PC-9 (cell line): ENCODE results near the gene SKA1. TPM values are rescaled to one million over a fixed set of nuclear protein-coding genes. Genes with fewer than 3 reads are reported as not detected.
A peak's percentile ranks its signal among the peaks of the same experiment; 100 is the strongest.
"Not testable (repeated sequence)": the region's sequence is repeated elsewhere in the genome, so short reads cannot be mapped to it uniquely, and the experiment has no call there.

Experiments
- BruUV-seq: library from RNA; stranded (reverse); fragments of 400-500 nt; replicated peaks from 2 replicates; lab custom pipeline; 2021; lab: Mats Ljungman, UMichigan
- CTCF ChIA-PET: fragments of 300-600 bp; sonication (Branson Sonifier 250); formaldehyde crosslinking; loops from one replicate; lab custom pipeline; 2022; ENCODE audit warnings: antibody characterized with exemption; lab: Charles Lee
- POLR2A ChIA-PET: fragments of 300-600 bp; sonication (Branson Sonifier 250); formaldehyde crosslinking; loops from one replicate; lab custom pipeline; 2022; ENCODE audit warnings: antibody characterized with exemption; ENCODE audit not compliant: unreplicated experiment; lab: Charles Lee
- DNase-seq, 2 experiments: peaks; one replicate each; pipeline versions ENCODE4 v3.0.0 to v3.0.0-alpha.2; 2015 to 2022; ENCODE audit warnings: mixed read lengths in 1 of 2
- H2AFZ ChIP-seq: fragments of 200-600 bp; sonication (generic); 2 replicates; pipeline ENCODE4 v1.8.1; 2017; ENCODE audit warnings: antibody characterized with exemption
- H3F3A ChIP-seq: fragments of 200-600 bp; sonication (generic); 2 replicates; pipeline ENCODE4 v1.8.1; 2017; ENCODE audit warnings: antibody characterized with exemption, mild to moderate bottlenecking, low read depth; ENCODE audit not compliant: insufficient read depth
- H3K27ac ChIP-seq: fragments of 200-600 bp; sonication (generic); 2 replicates; pipeline ENCODE4 v1.6.1; 2016; ENCODE audit warnings: mixed run types
- H3K27me3 ChIP-seq: fragments of 200-600 bp; sonication (generic); 2 replicates; pipeline ENCODE4 v1.6.1; 2016; ENCODE audit warnings: low read depth, mixed run types; ENCODE audit not compliant: insufficient read depth
- H3K36me3 ChIP-seq: fragments of 200-600 bp; sonication (generic); 2 replicates; pipeline ENCODE4 v1.6.1; 2016; ENCODE audit warnings: low read depth, mixed run types
- H3K4me1 ChIP-seq: fragments of 200-600 bp; sonication (generic); replicated peaks from 2 replicates; pipeline ENCODE4 v1.6.1; 2016; ENCODE audit warnings: mixed run types; ENCODE audit not compliant: insufficient read depth
- H3K4me2 ChIP-seq: fragments of 200-600 bp; sonication (generic); 2 replicates; pipeline ENCODE4 v1.6.1; 2017; ENCODE audit warnings: mixed run types
- H3K4me3 ChIP-seq: fragments of 200-600 bp; sonication (generic); 2 replicates; pipeline ENCODE4 v1.6.1; 2016; ENCODE audit warnings: mixed run types
- H3K79me2 ChIP-seq: fragments of 200-600 bp; sonication (generic); 2 replicates; pipeline ENCODE4 v1.6.1; 2017; ENCODE audit warnings: low read depth, mixed run types
- H3K9me2 ChIP-seq: fragments of 200-600 bp; sonication (generic); 2 replicates; pipeline ENCODE4 v1.8.1; 2017; ENCODE audit warnings: mild to moderate bottlenecking; ENCODE audit not compliant: insufficient read depth
- H3K9me3 ChIP-seq: fragments of 200-600 bp; sonication (generic); 2 replicates; pipeline ENCODE4 v1.8.1; 2016; ENCODE audit warnings: low read depth; ENCODE audit not compliant: insufficient read depth
- H4K20me1 ChIP-seq: fragments of 200-600 bp; sonication (generic); 2 replicates; pipeline ENCODE4 v1.8.1; 2017; ENCODE audit not compliant: insufficient read depth
- CTCF ChIP-seq: fragments of 200-600 bp; sonication (generic); conservative IDR thresholded peaks from 2 replicates; pipeline ENCODE4 v1.6.1; 2017; ENCODE audit warnings: mixed run types, antibody characterized with exemption, mild to moderate bottlenecking, moderate library complexity
- EZH2 ChIP-seq: fragments of 200-600 bp; sonication (generic); IDR thresholded peaks from 2 replicates; pipeline ENCODE4 v1.8.0; 2017; ENCODE audit warnings: antibody characterized with exemption, low read depth
- intact Hi-C: fragments of 100-400 bp; cut with micrococcal nuclease; formaldehyde crosslinking; loops from one replicate; pipeline ENCODE4 v1.10.0; 2022; ENCODE audit not compliant: unreplicated experiment
- total RNA-seq: library from RNA; stranded (reverse); gene quantifications from 2 replicates; pipeline ENCODE4 v1.2.3, GENCODE V29; 2021

Gene SKA1
- total RNA-seq, 1 experiment from 2014 or later: 18.3 TPM

DNA sequence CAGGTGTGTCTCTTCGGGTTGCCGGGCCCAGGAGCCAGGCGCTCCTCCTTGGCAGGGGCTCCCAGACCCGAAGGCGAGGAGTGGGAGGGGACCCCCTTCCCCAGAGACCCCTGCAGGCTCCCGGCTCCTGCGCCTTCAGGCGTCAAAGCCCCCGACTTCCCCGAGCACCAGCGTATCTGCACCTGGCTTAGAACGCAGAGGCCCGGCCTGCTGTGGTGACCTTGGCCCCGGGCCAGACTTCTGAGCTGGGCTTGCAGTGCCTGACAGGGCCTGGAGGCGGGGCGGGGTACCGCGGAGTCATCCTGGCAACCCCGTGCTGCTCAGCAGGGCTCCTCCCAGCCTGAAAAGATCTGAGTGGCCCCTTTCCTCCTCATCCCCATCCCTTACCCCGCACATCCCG, 27.0 kb downstream of the SKA1 start:
- Histone ChIP-seq H3K4me2 (no peak overlapping the region), H3F3A (no peaks in the 10 kb centered on the region), H3K4me3 (no peak overlapping the region), H3K9me2 (no peaks in the 10 kb centered on the region; the same call in 1 of the 2 replicates), H2AFZ (no peak overlapping the region), H3K36me3 (no peaks in the 10 kb centered on the region), H4K20me1 (no peaks in the 10 kb centered on the region), H3K79me2 (no peaks in the 10 kb centered on the region), H3K4me1 (no peaks in the 10 kb centered on the region), H3K27ac (no peak overlapping the region), H3K9me3 (no peaks in the 10 kb centered on the region), H3K27me3 (peaks cover 15% of the 10 kb centered on the region)
- TF ChIP-seq CTCF (no peak), EZH2 (no peak)
- CTCF ChIA-PET: no interaction called here
- POLR2A ChIA-PET: interaction anchor here (0.6 kb wide), 1 partner anchor 206 kb away, joined by 11 read pairs; no protein-coding TSS in a partner anchor
- no TSS peak for BruUV-seq
- intact Hi-C loops: no loop called here
- peak; percentile 40 to 45 for DNase-seq

DNA sequence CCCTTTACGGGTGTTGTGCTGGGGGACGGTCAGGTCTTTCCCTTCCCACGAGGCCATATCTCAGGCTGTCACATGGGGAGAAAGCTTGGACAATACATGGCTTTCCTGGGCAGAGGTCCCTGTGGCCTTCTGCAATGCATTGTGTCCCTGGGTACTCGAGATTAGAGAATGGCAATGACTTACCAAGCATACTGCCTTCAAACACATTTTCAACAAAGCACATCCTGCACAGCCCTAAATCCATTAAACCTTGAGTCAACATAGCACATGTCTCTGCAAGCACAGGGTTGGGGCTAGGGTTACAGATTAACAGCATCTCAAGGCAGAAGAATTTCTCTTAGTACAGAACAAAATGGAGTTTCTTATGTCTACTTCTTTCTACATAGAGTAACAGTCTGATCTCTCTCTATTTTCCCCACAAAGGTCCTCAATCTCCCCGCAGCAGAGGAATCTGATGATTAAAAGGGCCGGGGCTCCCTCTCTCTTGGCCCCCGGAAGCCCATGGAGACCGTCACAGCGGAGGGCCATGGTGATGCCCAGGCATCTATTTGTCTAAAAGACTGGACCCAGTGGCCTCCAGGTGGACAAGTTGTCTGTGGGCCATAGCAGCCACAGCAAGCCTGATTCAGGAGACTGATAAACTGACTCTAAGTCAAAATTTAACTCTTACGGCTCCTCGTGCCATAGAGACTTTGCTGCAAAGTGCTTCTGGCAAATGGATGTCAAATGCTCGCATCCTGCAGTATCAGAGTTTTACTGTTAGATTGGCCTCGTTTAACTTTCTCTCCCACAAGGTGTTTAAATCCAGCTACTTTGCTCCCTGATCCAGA, 30.1 kb downstream of the SKA1 start:
- not testable (repeated sequence) for H3F3A ChIP-seq, H3K4me2 ChIP-seq

DNA sequence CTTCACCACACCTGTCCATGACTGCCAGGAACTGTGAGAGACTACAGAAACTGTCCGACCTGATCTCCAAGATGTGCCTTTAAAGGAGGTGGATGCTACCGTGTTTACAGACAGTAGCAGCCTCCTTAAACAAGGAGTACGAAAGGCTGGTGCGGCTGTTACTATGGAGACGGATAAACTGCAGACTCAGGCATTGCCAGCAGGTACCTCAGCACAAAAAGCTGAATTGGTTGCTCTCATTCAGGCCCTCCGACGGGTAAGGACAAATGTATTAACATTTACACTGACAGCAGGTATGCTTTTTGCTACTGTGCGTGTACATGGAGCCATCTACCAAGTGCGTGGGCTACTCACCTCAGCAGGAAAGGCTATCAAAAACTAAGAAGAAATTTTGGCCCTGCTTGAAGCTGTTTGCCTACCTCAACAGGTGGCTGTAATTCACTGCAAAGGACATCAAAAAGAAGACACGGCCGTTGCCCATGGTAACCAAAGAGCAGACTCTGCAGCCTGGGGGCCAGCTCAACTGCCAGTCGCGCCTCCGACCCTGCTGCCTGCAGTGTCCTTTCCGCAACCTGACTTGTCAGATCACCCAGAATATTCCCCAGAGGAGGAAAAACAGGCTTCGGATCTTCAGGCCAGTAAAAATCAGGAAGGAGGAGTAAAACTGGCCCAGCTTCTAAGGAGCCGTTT, 30.9 kb downstream of the SKA1 start:
- no peaks in the 10 kb centered on the region for H4K20me1 ChIP-seq
- intact Hi-C loops: no loop called here
- H3F3A ChIP-seq: no peaks in the 10 kb centered on the region
- no peak overlapping the region for H3K4me2 ChIP-seq
- H3K27ac ChIP-seq: no peak overlapping the region
- H3K27me3 ChIP-seq: peaks cover 15% of the 10 kb centered on the region
- H3K9me2 ChIP-seq: no peaks in the 10 kb centered on the region; the same call in 1 of the 2 replicates
- no peak overlapping the region for H2AFZ ChIP-seq
- H3K4me1 ChIP-seq: no peaks in the 10 kb centered on the region
- H3K9me3 ChIP-seq: no peaks in the 10 kb centered on the region
- H3K36me3 ChIP-seq: no peaks in the 10 kb centered on the region
- CTCF ChIA-PET: no interaction called here
- POLR2A ChIA-PET: no interaction called here
- DNase-seq: no peak
- no peak overlapping the region for H3K4me3 ChIP-seq
- TF ChIP-seq CTCF: no peak
- TF ChIP-seq EZH2: no peak
- no peaks in the 10 kb centered on the region for H3K79me2 ChIP-seq
- no TSS peak for BruUV-seq

More for the DNA sequence above, 30.1 kb downstream of the SKA1 start:
- H3K4me3 ChIP-seq, H3K36me3 ChIP-seq, H3K9me3 ChIP-seq, POLR2A ChIA-PET, CTCF ChIA-PET, BruUV-seq, H4K20me1 ChIP-seq, H3K4me1 ChIP-seq, DNase-seq, H2AFZ ChIP-seq, intact Hi-C loops, H3K79me2 ChIP-seq, H3K9me2 ChIP-seq, H3K27ac ChIP-seq: not testable (repeated sequence)
- peaks cover 15% of the 10 kb centered on the region for H3K27me3 ChIP-seq
